Globus pallidus (tissue), 1 donor: ENCODE data around the gene CSF3.
"Not testable (repeated sequence)": the region's sequence is repeated elsewhere in the genome, so short reads cannot be mapped to it uniquely, and the experiment has no call there.

Experiments used
- DNase-seq: peaks from one replicate; pipeline ENCODE4 v3.0.0-alpha.2; 2015; ENCODE audit warnings: low spot score

Gene CSF3

GRCh38 chr17:39997543-39997942, 17.7 kb upstream of the CSF3 start:
- DNase-seq, result no peak

- DNase-seq, result no peak
Measured at GRCh38 chr17:39999067-39999466, 16.2 kb upstream of the CSF3 start.

DNA sequence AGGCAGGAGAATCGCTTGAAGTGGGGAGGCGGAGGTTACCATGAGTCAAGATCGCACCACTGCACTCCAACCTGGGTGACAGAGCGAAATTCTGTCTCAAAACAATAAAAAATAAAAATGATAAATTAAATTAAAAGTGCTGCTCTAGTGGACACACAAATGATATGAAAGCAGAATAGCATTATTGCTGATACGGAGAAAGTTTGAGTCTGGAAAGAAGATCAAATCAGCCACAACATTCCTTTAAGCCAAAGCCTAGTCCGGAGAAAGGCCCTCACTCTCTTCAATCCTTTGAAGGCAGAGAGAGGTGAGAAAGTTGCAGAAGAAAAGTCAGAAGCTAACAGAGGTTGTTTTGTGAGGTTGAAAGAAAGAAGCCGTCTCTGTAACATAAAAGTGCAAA, 15.1 kb upstream of the CSF3 start:
- no peak for DNase-seq

GRCh38 chr17:40001335-40001734, 13.9 kb upstream of the CSF3 start:
- not testable (repeated sequence) for DNase-seq

DNA sequence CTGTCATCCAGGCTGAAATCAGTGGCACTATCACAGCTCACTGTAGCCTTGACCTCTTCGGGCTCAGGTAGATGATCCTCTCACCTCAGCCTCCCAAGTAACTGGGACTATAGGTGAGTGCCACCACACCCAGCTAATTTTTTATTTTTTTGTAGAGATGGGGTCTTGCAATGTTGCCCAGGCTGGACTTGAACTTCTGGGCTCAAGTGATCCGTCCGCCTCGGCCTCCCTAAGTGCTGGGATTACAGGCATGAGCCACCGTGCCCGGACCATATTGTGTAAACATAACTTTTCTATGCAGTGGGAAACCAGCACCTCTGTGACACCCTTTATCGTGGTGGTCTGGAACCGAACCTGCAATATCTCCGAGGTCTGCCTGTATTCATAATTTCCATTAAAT, 11.2 kb upstream of the CSF3 start:
- no peak for DNase-seq

DNA sequence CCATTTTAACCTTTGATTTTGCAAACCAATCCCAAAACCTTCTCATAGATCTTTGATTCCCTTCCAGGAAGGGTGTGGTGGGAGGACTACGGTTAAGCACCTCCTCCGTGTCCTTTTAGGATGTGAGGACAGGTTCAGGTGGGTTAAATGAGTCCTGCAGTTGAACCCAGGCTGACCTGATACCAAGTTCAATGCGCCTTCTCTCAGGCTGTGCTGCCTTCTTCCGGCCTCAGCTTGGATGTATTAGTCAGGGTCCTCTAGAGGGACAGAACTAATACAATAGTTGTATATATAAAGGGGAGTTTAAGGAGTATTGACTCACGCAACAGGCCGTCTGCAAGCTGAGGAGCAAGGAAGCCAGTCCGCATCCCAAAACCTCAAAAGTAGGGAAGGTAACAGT, 10.5 kb upstream of the CSF3 start:
- no peak for DNase-seq

GRCh38 chr17:40005520-40005919, 9.7 kb upstream of the CSF3 start:
- DNase-seq, result no peak

DNA sequence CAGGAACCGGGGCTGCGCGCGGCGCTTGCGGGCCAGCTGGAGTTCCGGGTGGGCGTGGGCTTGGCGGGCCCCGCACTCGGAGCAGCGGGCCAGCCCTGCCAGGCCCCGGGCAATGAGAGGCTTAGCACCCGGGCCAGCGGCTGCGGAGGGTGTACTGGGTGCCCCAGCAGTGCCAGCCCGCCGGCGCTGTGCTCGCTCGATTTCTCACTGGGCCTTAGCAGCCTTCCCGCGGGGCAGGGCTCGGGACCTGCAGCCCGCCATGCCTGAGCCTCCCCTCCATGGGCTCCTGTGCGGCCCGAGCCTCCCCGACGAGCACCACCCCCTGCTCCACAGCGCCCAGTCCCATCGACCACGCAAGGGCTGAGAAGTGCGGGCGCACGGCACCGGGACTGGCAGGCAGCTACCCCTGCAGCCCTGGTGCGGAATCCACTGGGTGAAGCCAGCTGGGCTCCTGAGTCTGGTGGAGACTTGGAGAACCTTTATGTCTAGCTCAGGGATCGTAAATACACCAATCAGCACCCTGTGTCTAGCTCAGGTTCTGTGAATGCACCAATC, 4.2 kb upstream of the CSF3 start:
- not testable (repeated sequence) for DNase-seq

DNA sequence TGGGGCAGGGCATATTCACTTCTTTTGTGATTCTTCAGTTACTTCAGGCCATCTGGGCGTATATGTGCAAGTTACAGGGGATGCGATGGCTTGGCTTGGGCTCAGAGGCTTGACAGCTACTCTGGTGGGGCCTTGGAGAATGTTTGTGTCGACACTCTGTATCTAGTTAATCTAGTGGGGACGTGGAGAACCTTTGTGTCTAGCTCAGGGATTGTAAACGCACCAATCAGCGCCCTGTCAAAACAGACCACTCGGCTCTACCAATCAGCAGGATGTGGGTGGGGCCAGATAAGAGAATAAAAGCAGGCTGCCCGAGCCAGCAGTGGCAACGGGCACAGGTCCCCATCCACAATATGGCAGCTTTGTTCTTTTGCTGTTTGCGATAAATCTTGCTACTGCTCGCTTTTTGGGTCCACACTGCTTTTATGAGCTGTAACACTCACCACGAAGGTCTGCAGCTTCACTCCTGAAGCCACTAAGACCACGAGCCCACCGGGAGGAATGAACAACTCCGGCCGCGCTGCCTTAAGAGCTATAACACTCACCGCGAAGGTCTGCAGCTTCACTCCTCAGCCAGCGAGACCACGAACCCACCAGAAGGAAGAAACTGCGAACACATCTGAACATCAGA, 3.1 kb upstream of the CSF3 start:
- DNase-seq, result not testable (repeated sequence)

DNA sequence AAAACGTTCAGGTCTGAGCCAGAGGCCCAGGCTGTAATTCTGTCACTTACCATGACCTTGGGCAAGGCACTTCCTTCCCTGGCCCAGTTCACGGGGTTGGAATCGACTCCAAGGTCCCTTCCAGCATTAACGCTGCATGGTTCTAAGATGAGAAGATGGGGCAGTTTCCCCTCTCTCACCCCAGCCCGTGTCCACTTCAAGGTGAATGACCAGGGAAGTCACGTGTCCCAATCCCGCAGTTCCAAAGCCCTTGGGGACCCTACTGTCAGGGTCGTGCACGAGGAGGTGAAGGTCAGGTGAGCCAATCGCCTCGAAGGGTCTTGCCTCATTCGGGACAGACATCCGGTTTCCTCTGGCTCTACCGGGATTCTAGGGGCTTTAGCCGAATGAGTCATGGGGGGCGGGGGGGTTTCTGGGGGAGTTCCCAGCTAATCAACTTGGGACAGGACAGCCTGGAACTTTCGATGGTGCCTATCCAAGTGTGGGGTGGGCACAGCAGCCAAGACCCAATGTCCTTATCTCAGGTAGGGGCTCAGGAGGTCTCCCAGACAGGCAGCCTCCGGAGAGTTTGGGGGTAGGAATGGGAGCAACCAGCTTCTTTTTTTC, 762 bp upstream of the CSF3 start:
- no peak for DNase-seq

DNA sequence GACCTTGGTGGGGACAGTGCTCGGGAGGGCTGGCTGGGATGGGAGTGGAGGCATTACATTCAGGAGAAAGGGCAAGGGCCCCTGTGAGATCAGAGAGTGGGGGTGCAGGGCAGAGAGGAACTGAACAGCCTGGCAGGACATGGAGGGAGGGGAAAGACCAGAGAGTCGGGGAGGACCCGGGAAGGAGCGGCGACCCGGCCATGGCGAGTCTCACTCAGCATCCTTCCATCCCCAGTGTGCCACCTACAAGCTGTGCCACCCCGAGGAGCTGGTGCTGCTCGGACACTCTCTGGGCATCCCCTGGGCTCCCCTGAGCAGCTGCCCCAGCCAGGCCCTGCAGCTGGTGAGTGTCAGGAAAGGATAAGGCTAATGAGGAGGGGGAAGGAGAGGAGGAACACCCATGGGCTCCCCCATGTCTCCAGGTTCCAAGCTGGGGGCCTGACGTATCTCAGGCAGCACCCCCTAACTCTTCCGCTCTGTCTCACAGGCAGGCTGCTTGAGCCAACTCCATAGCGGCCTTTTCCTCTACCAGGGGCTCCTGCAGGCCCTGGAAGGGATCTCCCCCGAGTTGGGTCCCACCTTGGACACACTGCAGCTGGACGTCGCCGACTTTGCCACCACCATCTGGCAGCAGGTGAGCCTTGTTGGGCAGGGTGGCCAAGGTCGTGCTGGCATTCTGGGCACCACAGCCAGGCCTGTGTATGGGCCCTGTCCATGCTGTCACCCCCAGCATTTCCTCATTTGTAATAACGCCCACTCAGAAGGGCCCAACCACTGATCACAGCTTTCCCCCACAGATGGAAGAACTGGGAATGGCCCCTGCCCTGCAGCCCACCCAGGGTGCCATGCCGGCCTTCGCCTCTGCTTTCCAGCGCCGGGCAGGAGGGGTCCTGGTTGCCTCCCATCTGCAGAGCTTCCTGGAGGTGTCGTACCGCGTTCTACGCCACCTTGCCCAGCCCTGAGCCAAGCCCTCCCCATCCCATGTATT, 1.1 kb downstream of the CSF3 start:
- DNase-seq, result no peak

DNA sequence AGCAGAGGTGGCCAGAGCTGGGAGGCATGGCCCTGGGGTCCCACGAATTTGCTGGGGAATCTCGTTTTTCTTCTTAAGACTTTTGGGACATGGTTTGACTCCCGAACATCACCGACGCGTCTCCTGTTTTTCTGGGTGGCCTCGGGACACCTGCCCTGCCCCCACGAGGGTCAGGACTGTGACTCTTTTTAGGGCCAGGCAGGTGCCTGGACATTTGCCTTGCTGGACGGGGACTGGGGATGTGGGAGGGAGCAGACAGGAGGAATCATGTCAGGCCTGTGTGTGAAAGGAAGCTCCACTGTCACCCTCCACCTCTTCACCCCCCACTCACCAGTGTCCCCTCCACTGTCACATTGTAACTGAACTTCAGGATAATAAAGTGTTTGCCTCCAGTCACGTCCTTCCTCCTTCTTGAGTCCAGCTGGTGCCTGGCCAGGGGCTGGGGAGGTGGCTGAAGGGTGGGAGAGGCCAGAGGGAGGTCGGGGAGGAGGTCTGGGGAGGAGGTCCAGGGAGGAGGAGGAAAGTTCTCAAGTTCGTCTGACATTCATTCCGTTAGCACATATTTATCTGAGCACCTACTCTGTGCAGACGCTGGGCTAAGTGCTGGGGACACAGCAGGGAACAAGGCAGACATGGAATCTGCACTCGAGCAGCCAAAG, 2.3 kb downstream of the CSF3 start:
- DNase-seq, result no peak

- no peak for DNase-seq
Measured at GRCh38 chr17:40018211-40019121, 3.2 kb downstream of the CSF3 start.

- no peak for DNase-seq
Measured at GRCh38 chr17:40019140-40019991, 4.1 kb downstream of the CSF3 start.

GRCh38 chr17:40020146-40020545, 4.9 kb downstream of the CSF3 start:
- DNase-seq, result no peak

DNA sequence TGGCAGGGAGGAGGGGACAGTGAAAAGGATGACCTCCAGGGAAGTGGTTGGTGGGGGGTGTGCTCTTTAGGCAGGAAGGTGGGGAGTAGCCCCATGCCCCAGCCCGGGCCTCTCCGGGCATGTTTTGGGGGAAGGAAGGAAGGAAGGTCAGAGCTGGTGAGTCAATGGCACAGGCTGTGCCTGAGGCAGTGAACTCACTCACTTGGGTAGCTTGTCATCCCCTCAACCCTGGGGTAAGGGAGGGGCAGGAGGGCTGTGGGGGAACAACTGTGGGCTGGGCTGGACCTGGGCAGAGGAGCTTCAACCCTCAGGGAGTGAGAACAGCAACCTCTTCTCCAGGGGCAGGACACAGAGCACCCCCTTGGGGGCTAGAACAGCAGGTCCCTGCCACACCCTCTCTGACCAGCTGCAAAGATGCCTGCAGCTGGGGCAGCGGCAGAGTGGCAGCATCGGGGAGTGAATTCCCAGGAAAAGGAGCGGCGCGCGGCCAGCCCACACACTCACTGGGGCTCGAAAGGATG, 6.3 kb downstream of the CSF3 start:
- no peak for DNase-seq

DNA sequence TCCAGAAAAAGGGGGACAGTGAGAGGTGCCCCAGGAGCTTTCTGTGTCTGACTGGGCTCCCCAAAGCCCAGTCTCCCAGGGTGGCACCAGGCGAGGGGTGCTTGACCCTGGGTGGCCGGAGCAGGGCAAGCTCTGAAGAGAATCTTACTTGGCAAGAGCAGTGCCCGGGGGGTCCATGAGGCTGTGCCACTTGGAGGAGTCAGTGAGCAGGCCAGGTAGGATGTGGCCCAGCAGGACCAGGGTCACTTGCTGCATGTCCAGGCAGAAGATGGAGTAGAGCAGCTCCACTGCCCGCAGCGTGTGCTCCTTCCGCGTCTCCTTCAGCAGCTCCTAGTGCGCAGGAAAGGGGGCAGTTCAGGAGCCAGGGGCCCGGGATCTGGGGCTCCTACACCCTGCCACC, 7.3 kb downstream of the CSF3 start:
- DNase-seq, result no peak

DNA sequence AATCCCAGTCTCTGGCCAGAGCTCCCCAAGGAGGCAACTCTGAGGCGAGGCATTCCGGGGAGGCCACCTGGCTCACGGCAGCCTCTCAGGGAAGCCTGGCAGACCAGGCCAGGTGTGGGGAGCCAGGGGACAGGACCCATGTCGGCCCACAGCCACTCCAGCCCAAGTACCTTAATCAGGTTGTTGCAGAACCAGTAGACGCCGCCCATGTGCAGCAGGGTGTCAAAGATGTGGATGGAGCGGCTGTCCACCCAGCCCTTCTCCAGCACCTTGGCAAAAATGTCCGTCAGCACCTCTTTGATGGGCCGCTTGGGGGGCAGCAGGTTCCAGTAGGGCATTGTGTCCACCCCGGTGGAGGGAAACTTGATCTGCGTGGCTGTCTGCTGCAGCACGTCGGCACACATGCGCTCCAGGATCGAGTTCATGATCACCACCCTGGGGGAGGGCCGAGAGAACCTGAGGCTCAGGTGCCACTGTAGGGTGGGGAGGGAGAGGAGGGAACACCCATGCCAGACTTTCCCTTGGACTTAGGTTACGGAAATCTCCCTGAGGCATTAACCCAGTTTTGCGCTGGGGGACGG, 7.8 kb downstream of the CSF3 start:
- no peak for DNase-seq

DNA sequence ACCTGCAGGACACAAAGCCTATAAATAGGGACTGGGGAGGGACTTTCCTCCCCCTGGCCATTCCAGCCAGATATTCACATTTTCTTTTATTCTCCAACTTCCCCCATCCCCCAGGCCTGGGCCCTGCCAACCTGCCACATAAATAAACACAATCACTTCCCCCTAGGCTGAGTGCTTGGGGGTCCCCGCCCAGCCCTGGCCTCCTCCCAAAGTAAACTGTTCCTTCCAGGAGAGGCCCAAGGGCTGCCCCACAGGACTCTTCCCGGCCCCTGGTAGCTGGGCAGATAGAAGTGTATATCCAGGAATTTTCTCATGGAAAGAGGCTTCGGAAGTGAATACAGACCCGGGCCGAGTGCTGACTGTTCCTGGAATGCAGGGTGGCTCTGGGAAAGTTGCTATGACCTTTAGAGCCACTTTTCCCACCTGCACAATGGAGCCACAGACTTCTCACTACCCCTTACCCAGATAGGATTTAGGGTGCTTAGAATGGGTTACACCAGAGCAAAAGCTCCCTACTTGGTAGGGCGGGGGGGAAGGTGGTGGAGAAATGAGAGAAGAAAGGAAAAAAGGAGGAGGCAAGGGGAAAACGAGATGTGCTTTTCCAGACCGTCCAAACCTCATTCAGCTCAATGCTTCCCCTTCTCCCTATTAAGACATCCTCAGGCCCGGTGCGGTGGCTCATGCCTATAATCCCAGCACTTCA, 8.5 kb downstream of the CSF3 start:
- DNase-seq, result no peak
